Retinal pigment epithelial cell (primary cell): Measurements from ENCODE around the gene MKNK1.

ENCODE experiments used
- DNase-seq: peaks from one replicate; pipeline ENCODE4 v3.0.0-alpha.2; 2010; ENCODE audit warnings: low read depth
- H3K4me3 ChIP-seq: 2 replicates; pipeline ENCODE4 v1.5.1; 2011; ENCODE audit warnings: mild to moderate bottlenecking, low read length, control low read depth, moderate library complexity
- CTCF ChIP-seq: conservative IDR thresholded peaks from 2 replicates; pipeline ENCODE4 v1.5.1; 2011; ENCODE audit warnings: low read depth, low read length, control low read depth, inconsistent platforms

The MKNK1 gene

GRCh38 chr1:46575300-46575699 is 28.8 kb downstream of the MKNK1 start:
- TF ChIP-seq CTCF, result no peak

DNA sequence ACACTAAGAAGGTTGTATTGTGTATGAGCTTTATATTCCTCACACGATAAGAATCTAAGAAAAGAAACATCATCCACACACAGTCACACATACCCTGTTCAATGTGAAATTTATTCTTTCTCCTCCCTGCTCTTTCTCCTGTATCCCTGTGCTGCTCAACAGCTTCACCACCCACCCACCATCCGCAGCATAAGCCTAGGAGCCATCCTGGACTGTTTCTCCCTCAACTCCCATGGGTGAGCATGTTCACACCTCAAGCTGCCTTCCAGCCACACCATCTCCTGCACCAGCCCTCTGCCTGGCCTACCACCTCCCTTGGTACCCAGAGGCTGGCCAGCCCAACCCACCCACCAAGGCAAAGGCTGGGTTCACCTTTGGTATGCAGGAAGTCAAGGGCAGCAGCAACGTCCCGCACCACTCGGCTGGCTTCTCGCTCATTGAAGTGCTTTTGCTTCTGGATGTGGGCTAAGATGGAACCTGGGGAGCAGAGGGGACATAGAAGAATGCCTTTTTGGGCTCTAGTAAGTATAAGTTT is 32.3 kb downstream of the MKNK1 start:
- no peak for TF ChIP-seq CTCF
- no peak for DNase-seq
- H3K4me3 ChIP-seq, result no peak overlapping the region

More at GRCh38 chr1:46575300-46575699, 28.8 kb downstream of the MKNK1 start:
- H3K4me3 ChIP-seq, result no peak overlapping the region
- DNase-seq, result no peak

DNA sequence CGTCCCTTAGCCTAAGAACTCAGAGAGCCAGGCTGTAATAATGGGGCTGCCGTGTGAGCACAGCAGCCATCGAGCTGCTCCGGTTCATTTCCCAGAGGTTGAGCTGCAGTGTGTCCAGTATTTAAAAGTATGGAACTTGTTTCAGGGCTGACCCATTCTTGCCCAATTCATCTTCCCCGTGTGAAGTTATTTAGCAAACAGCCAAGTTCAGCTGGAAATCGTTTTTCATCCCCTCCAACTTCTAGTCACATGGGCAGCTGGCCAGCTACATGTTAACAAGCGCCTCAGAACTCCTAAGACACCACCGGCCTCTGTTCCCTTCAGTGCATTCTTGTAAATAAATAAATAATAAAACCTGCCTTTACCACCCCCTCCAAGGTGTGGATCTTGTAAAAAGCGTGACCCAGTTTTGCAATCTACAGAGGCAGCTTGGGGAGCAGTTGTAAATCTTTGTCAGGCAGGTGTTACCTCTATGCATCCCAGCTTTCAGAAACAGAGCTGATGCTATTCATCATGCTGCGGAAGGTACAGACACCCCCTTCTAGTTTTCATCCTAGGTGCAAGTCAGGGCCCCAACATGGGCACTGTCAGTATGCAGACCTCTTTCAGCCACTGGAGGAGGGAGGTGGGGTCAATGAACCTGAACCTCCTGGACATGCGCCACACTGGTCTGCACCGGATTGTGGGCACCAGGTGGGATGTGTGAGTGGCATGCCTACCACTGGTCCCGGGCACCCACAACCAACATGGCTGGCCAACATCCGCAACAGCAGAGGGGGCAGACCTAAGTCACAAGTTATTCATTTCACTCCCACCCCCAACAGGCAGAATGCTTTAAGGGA is 34.0 kb downstream of the MKNK1 start:
- no peak for TF ChIP-seq CTCF
- H3K4me3 ChIP-seq, result no peak overlapping the region
- DNase-seq, result no peak

DNA sequence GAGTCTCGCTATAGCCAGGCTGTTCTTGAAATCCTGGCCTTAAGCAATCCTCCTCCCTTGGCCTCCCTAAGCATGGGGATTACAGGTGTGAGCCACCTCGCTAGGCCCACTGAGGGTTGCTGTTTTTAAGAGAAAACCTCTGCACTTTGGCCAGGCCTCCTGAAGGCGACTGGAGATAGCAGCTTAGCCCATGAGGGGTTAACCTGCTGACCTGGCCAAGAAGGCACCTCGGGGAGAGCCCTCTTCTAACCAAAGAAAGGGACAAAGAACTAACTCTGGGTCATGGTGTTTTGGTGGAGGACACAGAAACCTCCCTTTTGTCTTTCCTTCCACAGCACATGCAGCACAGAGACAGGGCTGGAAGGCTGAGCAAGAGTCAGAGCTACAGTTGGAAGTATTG is 35.0 kb downstream of the MKNK1 start:
- TF ChIP-seq CTCF, result no peak
- DNase-seq, result no peak
- H3K4me3 ChIP-seq, result no peak overlapping the region

DNA sequence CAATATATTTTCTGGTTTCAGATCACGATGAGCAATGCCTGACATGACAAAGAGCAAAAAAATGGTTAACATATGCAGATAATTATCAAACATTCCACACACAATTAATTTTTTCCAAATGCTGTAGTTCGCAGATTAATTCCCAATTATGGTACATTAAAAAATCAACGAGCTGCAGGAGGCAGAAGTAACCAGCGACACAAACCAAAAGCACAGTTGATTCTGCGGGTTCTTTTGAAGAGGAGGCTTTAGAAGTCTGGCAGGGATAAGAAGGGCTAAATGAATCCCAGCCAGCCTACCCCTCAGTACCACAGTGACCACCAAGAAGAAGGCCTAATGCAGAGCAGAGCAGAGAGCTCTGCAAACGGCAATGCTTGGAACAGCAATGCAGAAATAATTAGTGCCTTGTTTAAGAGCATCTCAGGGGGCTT is 35.6 kb downstream of the MKNK1 start:
- H3K4me3 ChIP-seq, result no peak overlapping the region
- DNase-seq, result no peak
- TF ChIP-seq CTCF, result no peak

DNA sequence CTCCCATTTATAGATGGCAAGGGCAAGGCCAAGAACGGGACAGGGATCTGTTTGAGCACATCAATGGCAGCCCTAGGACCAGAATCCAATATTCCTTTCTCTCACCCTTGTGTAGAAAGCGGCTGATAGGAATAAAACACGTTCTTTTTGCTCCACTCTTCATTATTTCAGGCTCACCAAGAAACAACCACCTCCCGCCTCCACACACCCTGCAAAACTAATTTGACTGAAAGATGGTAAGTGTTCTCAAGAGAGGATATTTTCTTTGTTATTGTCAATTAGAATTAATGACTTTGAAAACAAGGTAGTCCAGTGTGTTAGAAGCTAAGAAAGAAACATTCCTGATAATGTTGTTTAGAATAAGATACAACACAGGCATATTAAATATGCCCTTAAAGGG is 40.7 kb downstream of the MKNK1 start:
- no peak for TF ChIP-seq CTCF
- DNase-seq, result no peak
- no peak overlapping the region for H3K4me3 ChIP-seq

DNA sequence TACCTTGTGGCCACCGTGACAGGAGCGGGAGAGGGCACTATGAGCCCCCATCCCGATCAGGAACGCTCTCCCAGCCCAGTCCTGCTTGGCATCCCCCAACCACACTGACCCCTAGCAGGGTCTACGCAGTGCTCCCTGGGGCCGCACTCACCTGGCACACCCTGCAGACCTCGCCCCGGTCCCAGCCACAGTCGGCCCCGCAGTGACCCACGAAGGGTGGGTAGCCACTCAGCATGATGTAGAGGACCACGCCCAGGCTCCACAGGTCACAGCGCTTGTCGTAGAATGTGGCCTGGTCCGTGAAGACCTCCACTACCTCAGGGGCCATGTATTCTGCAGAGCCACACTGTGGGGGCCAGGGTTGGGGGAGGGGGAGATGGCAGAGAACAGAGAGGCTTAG is 41.6 kb downstream of the MKNK1 start:
- H3K4me3 ChIP-seq, result no peak overlapping the region
- no peak for TF ChIP-seq CTCF
- no peak for DNase-seq
